LNCAP (cell line): ENCODE results near the gene BAZ2B.

Experiments used
- TF ChIP-seq, protein P1 (sequence below): fragments of 450-650 bp; IDR thresholded peaks from 2 replicates; pipeline ENCODE4 v1.5.1; 2017; ENCODE audit warnings: mild to moderate bottlenecking

Gene BAZ2B

DNA sequence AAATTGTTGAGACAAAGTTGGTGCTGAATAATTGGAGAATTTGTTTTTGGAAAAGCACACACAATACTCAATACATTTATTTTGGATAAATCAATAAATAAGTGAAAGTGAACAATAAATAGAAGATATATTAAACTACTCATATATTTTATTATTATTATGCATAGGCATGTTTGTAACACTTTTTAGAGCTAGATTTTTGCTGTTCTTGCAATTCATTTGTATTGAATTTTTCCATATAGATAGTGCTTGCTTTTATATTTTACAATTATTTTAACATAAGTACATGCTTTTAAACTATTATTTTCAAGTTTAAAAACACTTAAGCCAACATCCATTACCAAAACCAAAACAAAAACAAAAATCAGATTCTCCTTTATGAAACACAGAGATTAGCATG, 43.9 kb downstream of the BAZ2B start:
- TF ChIP-seq, protein P1, sequence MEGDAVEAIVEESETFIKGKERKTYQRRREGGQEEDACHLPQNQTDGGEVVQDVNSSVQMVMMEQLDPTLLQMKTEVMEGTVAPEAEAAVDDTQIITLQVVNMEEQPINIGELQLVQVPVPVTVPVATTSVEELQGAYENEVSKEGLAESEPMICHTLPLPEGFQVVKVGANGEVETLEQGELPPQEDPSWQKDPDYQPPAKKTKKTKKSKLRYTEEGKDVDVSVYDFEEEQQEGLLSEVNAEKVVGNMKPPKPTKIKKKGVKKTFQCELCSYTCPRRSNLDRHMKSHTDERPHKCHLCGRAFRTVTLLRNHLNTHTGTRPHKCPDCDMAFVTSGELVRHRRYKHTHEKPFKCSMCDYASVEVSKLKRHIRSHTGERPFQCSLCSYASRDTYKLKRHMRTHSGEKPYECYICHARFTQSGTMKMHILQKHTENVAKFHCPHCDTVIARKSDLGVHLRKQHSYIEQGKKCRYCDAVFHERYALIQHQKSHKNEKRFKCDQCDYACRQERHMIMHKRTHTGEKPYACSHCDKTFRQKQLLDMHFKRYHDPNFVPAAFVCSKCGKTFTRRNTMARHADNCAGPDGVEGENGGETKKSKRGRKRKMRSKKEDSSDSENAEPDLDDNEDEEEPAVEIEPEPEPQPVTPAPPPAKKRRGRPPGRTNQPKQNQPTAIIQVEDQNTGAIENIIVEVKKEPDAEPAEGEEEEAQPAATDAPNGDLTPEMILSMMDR, result no peak

DNA sequence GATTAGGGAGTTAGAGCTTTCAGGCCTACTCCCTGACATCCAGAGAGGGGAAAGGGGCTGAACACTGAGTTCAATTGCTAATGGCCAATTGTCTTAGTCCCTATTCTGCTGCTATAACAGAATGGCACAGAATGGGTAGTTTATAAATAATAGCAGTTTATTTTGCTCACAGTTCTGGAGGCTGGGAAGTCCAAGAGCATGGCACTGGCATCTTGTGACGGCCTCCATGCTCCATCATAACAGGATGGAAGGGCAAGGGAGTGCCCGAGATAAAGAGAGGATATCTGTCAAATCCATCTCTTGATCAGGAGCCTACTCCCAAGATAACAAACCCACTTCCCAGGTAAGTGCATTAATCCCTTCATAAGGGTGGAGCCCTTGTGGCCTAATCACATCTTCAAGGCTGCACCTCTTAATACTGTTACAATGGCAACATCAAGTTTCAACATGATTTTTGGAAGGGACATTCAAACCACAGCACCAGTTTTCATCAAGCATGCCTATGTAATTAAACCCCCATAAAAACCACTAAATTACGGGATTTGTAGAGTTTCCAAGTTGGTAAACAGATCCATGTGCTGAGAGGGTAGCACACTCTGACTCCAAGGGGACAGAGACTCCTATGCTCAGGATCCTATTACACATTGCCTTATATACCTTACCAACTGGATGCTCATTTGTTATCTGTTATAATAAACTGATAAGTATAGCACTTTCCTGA, 44.6 kb downstream of the BAZ2B start:
- TF ChIP-seq, protein P1, result no peak

DNA sequence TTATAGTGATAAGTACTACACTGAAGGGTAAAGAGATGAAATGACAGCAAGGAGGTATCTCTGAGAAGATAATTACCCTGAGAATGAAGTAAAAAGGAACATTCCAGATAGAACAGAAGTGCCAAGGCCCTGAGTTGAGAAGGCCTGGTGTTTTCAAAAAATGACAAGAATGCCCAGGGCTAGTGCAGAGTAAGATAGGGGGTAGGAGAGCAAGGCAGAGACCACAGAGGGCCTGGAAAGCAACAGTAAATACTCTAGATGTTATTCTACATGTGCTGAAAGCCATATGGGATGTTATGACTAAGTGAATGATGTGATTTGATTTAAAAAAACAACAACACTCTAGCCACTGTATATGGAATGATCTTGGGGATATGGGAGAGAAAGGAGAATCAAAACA, 52.3 kb downstream of the BAZ2B start:
- TF ChIP-seq, protein P1, result no peak

- TF ChIP-seq, protein P1, result no peak
These were observed 54.1 kb downstream of the BAZ2B start for GRCh38 chr2:159562248-159562647.

GRCh38 chr2:159561786-159562185, 54.6 kb downstream of the BAZ2B start:
- TF ChIP-seq, protein P1, result no peak

DNA sequence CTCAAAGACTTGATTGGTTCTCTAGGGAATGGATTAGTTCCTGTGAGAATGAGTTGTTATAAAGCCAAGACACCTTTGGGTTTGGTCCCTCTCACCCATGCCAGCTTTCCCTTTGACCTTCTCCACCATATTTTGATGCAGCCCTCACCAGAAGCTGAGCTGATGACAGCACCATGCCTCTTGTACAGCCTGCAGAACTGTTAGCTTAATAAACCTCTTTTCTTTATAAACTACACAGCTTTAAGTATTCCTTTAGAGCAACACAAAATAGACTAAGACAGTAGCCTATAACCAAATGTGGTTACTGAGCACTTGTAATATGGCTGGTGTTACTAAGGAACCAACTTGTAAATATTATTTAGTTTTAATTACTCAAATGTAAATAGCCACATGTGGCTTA, 55.1 kb downstream of the BAZ2B start:
- TF ChIP-seq, protein P1, result no peak

- TF ChIP-seq, protein P1, result no peak
These were observed 57.3 kb downstream of the BAZ2B start for GRCh38 chr2:159559034-159559433.

DNA sequence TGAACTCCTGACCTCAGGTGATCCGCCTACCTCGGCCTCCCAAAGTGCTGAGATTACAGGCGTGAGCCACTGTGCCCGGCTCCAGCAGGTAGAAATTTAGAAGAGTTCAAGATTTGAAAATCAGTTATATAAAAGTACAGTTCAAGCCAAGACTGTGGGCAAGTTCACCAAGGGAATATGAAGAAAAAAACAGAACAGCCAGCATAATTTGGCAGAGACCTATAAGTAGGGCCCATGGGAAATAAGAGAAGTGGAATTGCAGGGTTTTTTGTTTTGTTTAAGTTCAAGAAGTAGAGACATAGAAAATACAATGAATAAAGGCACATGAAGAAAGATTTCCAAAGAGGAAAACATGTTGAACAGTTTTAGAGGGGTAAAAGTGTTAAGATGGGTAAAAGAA, 57.9 kb downstream of the BAZ2B start:
- TF ChIP-seq, protein P1, result no peak
